ENCODE measurements around the gene MAN1C1. TPM values are rescaled to one million over a fixed set of nuclear protein-coding genes. Genes with fewer than 3 reads are reported as not detected.

The MAN1C1 gene
- total RNA-seq, 1 experiment from 2014 or later = 16.8 TPM

GRCh38 chr1:25703041-25703440 lies 86.5 kb downstream of the MAN1C1 start:
- CTCF ChIA-PET = interaction anchor here (1.5 to 3.0 kb wide), 2 partner anchors 84 to 87 kb away, joined by 4 to 15 read pairs; no protein-coding TSS in a partner anchor
- TF ChIP-seq E2F1 (CRISPR knock-in tag; IDR thresholded peaks at IDR 0.05) = no peak
- TF ChIP-seq TEAD4 (CRISPR knock-in tag; IDR thresholded peaks at IDR 0.05) = no peak
- TF ChIP-seq ETV6 (CRISPR knock-in tag; IDR thresholded peaks at IDR 0.05) = no peak
- no peak for TF ChIP-seq MLX (CRISPR knock-in tag; IDR thresholded peaks at IDR 0.05)
- no peak for TF ChIP-seq RELA (CRISPR knock-in tag; IDR thresholded peaks at IDR 0.05; ENCODE audit: borderline replicate concordance)
- TF ChIP-seq SOX15 (CRISPR knock-in tag; IDR thresholded peaks at IDR 0.05) = no peak
- no peak for TF ChIP-seq TEAD1 (CRISPR knock-in tag; IDR thresholded peaks at IDR 0.05)
- TF ChIP-seq ATF2 (CRISPR knock-in tag; IDR thresholded peaks at IDR 0.05; ENCODE audit: borderline replicate concordance, low read depth) = no peak
- TF ChIP-seq ZNF232 (CRISPR knock-in tag; IDR thresholded peaks at IDR 0.05) = no peak
- no peak for TF ChIP-seq ZNF671 (CRISPR knock-in tag; IDR thresholded peaks at IDR 0.05)
- TF ChIP-seq CDX4 (CRISPR knock-in tag; IDR thresholded peaks at IDR 0.05; ENCODE audit: borderline replicate concordance) = no peak
- TF ChIP-seq ZBTB43 (CRISPR knock-in tag; IDR thresholded peaks at IDR 0.05) = no peak
- TF ChIP-seq USF1 (CRISPR knock-in tag; IDR thresholded peaks at IDR 0.05) = no peak
- TF ChIP-seq SMAD3 (CRISPR knock-in tag; IDR thresholded peaks at IDR 0.05; ENCODE audit: borderline replicate concordance) = no peak
- no peak for TF ChIP-seq ARID4B (CRISPR knock-in tag; IDR thresholded peaks at IDR 0.05; ENCODE audit: borderline replicate concordance)
- TF ChIP-seq PRRX2 (CRISPR knock-in tag; IDR thresholded peaks at IDR 0.05) = no peak
- TF ChIP-seq HMGXB4 (CRISPR knock-in tag; IDR thresholded peaks at IDR 0.05) = no peak
- TF ChIP-seq PREB (CRISPR knock-in tag; IDR thresholded peaks at IDR 0.05; ENCODE audit: borderline replicate concordance) = no peak
- no peak for TF ChIP-seq ZNF263 (CRISPR knock-in tag; IDR thresholded peaks at IDR 0.05; ENCODE audit: low read depth)
- TF ChIP-seq SMAD4 (CRISPR knock-in tag; IDR thresholded peaks at IDR 0.05) = no peak
- Mint-ChIP-seq H3K27me3 (ENCODE audit: low read depth) (no peaks in the 10 kb centered on the region; the same call in 1 of the 2 replicates), H3K9me3 (no peaks in the 10 kb centered on the region), H3K4me3 (no peak overlapping the region), H3K36me3 (no peaks in the 10 kb centered on the region), H3K4me1 (peaks cover 78% of the 10 kb centered on the region), H3K27ac (no peak overlapping the region)
- ATAC-seq (no peak), DNase-seq (ENCODE audit: low spot score) (no peak)
- POLR2A ChIA-PET = no interaction called here

Measured in WTC11 (cell line).